H9 (cell line): ENCODE measurements around the gene CNTN3. TPM values are rescaled to one million over a fixed set of nuclear protein-coding genes. Genes with fewer than 3 reads are reported as not detected.

Experiments
- DNase-seq: peaks from one replicate; pipeline ENCODE4 v3.0.0-alpha.2; 2017
- H2AFZ ChIP-seq: one replicate; pipeline ENCODE4 v1.6.1; 2013; ENCODE audit warnings: mild to moderate bottlenecking, low read length, control low read depth, moderate library complexity
- H2AK5ac ChIP-seq: 2 replicates; pipeline ENCODE4 v1.6.1; 2013; ENCODE audit warnings: low read length, control low read depth, mixed read lengths; ENCODE audit not compliant: insufficient read length
- H2BK120ac ChIP-seq: one replicate; pipeline ENCODE4 v1.6.1; 2013; ENCODE audit warnings: low read depth, mild to moderate bottlenecking, low read length, control low read depth, inconsistent platforms; ENCODE audit not compliant: poor library complexity, severe bottlenecking
- H2BK12ac ChIP-seq: 2 replicates; pipeline ENCODE4 v1.6.1; 2013; ENCODE audit warnings: low read length, control low read depth, mixed read lengths, low read depth; ENCODE audit not compliant: insufficient read length
- H2BK15ac ChIP-seq: 2 replicates; pipeline ENCODE4 v1.6.1; 2013; ENCODE audit warnings: low read depth, low read length, control low read depth
- H2BK20ac ChIP-seq: one replicate; pipeline ENCODE4 v1.6.1; 2013; ENCODE audit warnings: low read depth, mild to moderate bottlenecking, low read length, control low read depth, inconsistent platforms; ENCODE audit not compliant: poor library complexity, severe bottlenecking
- H2BK5ac ChIP-seq: 2 replicates; pipeline ENCODE4 v1.6.1; 2013; ENCODE audit warnings: low read length, control low read depth, mixed read lengths; ENCODE audit not compliant: insufficient read length
- H3K14ac ChIP-seq: 2 replicates; pipeline ENCODE4 v1.6.1; 2013; ENCODE audit warnings: low read length, control low read depth; ENCODE audit not compliant: insufficient read depth
- H3K18ac ChIP-seq: 2 replicates; pipeline ENCODE4 v1.6.1; 2013; ENCODE audit warnings: low read depth, mild to moderate bottlenecking, mixed read lengths, low read length, control low read depth; ENCODE audit not compliant: insufficient read length
- H3K23ac ChIP-seq: 2 replicates; pipeline ENCODE4 v1.6.1; 2013; ENCODE audit warnings: low read length, control low read depth, mixed read lengths, low read depth; ENCODE audit not compliant: insufficient read length
- H3K23me2 ChIP-seq: 2 replicates; pipeline ENCODE4 v1.6.1; 2013; ENCODE audit warnings: low read depth, mild to moderate bottlenecking, mixed read lengths, low read length, control low read depth; ENCODE audit not compliant: insufficient read length, poor library complexity, severe bottlenecking
- H3K27ac ChIP-seq: 2 replicates; pipeline ENCODE4 v1.5.1; 2013; ENCODE audit warnings: low read length, control low read depth, mixed read lengths, low read depth; ENCODE audit not compliant: insufficient read length
- H3K27me3 ChIP-seq: 2 replicates; pipeline ENCODE4 v1.6.1; 2013; ENCODE audit warnings: low read length, control low read depth, inconsistent platforms; ENCODE audit not compliant: insufficient read depth
- H3K4ac ChIP-seq: 2 replicates; pipeline ENCODE4 v1.6.1; 2013; ENCODE audit warnings: low read depth, mild to moderate bottlenecking, control low read depth, inconsistent platforms, low read length, moderate library complexity
- H3K4me1 ChIP-seq: 2 replicates; pipeline ENCODE4 v1.6.1; 2013; ENCODE audit warnings: low read length, control low read depth, inconsistent platforms; ENCODE audit not compliant: insufficient read depth
- H3K4me2 ChIP-seq: 2 replicates; pipeline ENCODE4 v1.6.1; 2013; ENCODE audit warnings: low read length, control low read depth, mixed read lengths; ENCODE audit not compliant: insufficient read length, insufficient read depth
- H3K56ac ChIP-seq: 2 replicates; pipeline ENCODE4 v1.6.1; 2013; ENCODE audit warnings: low read depth, mild to moderate bottlenecking, mixed read lengths, low read length, control low read depth; ENCODE audit not compliant: insufficient read length
- H3K79me1 ChIP-seq: 2 replicates; pipeline ENCODE4 v1.6.1; 2013; ENCODE audit warnings: low read depth, mild to moderate bottlenecking, moderate library complexity, low read length, control low read depth, inconsistent platforms; ENCODE audit not compliant: insufficient read depth, poor library complexity, severe bottlenecking
- H3K79me2 ChIP-seq: 2 replicates; pipeline ENCODE4 v1.6.1; 2013; ENCODE audit warnings: low read length, control low read depth, inconsistent platforms; ENCODE audit not compliant: insufficient read depth
- H3K9ac ChIP-seq: 2 replicates; pipeline ENCODE4 v1.6.1; 2013; ENCODE audit warnings: low read length, control low read depth, mixed read lengths; ENCODE audit not compliant: insufficient read length; ENCODE audit errors: extremely low read depth
- H3K9me3 ChIP-seq: one replicate; pipeline ENCODE4 v1.6.1; 2013; ENCODE audit warnings: low read depth, low read length, inconsistent platforms; ENCODE audit not compliant: control insufficient read depth
- H3T11ph ChIP-seq: one replicate; pipeline ENCODE4 v1.6.1; 2013; ENCODE audit warnings: mild to moderate bottlenecking, low read length, control low read depth, inconsistent platforms
- H4K20me1 ChIP-seq: one replicate; pipeline ENCODE4 v1.6.1; 2013; ENCODE audit not compliant: control insufficient read depth, insufficient read length, insufficient read depth
- H4K5ac ChIP-seq: 2 replicates; pipeline ENCODE4 v1.6.1; 2013; ENCODE audit warnings: low read depth, mild to moderate bottlenecking, mixed read lengths, low read length, control low read depth; ENCODE audit not compliant: insufficient read length
- H4K8ac ChIP-seq: replicated peaks from 2 replicates; pipeline ENCODE4 v1.6.1; 2013; ENCODE audit warnings: low read length, control low read depth, mixed read lengths, low read depth; ENCODE audit not compliant: insufficient read length
- H4K91ac ChIP-seq: 2 replicates; pipeline ENCODE4 v1.6.1; 2013; ENCODE audit warnings: low read depth, mild to moderate bottlenecking, moderate library complexity, mixed read lengths, low read length, control low read depth; ENCODE audit not compliant: insufficient read length
- H3K27ac Mint-ChIP-seq, 3 experiments: 2 replicates in 2 of 3; 3 replicates in 1 of 3; pipeline ENCODE4 v1.8.0; 2020 to 2021; ENCODE audit warnings: mixed read lengths in 3 of 3, mild to moderate bottlenecking in 1 of 3, moderate library complexity in 1 of 3
- H3K27me3 Mint-ChIP-seq: 2 replicates; pipeline ENCODE4 v1.8.0; 2021; ENCODE audit warnings: low read depth, mild to moderate bottlenecking, moderate library complexity, mixed read lengths
- H3K36me3 Mint-ChIP-seq, 3 experiments: 2 replicates in 2 of 3; 3 replicates in 1 of 3; pipeline ENCODE4 v1.8.0; 2020 to 2021; ENCODE audit warnings: low read depth in 3 of 3, mixed read lengths in 3 of 3; ENCODE audit not compliant: insufficient read depth in 1 of 3
- H3K4me1 Mint-ChIP-seq, 2 experiments: 2 replicates each; pipeline ENCODE4 v1.8.0; 2020; ENCODE audit warnings: mixed read lengths in 2 of 2
- H3K4me3 Mint-ChIP-seq, 2 experiments: 2 replicates in 1 of 2; 3 replicates in 1 of 2; pipeline ENCODE4 v1.8.0; 2020 to 2021; ENCODE audit warnings: mild to moderate bottlenecking in 2 of 2, mixed read lengths in 2 of 2, moderate library complexity in 1 of 2
- H3K9me3 Mint-ChIP-seq, 2 experiments: 2 replicates in 1 of 2; 3 replicates in 1 of 2; pipeline ENCODE4 v1.8.0; 2020; ENCODE audit warnings: mild to moderate bottlenecking in 2 of 2, mixed read lengths in 2 of 2, moderate library complexity in 1 of 2
- WGBS: extraction: QIAGEN DNeasy Blood & Tissue Kit; methylation state at CpG from one replicate; pipeline ENCODE4 v1.1.7; 2013; ENCODE audit warnings: missing lambda C conversion rate, low lambda C conversion rate, mixed read lengths; ENCODE audit not compliant: insufficient read length; ENCODE audit errors: extremely low coverage; 5-methylcytosine and 5-hydroxymethylcytosine counted together
- total RNA-seq: library from RNA; stranded (reverse); gene quantifications from 2 replicates; pipeline ENCODE4 v1.2.1, GENCODE V29; 2021
- TF ChIP-seq, protein P1 (sequence below): fragments of 200-600 bp; sonication (generic); conservative IDR thresholded peaks from 3 replicates; pipeline ENCODE4 v1.8.0; 2021; ENCODE audit warnings: antibody characterized with exemption, mild to moderate bottlenecking

Gene CNTN3
- total RNA-seq, 1 experiment from 2014 or later: not detected

GRCh38 chr3:74630602-74631001 lies 16.1 kb upstream of the CNTN3 start:
- H2BK12ac ChIP-seq: no peak overlapping the region
- DNase-seq: no peak
- no peak overlapping the region for H4K8ac ChIP-seq
- no peak overlapping the region for H3K9ac ChIP-seq
- H3K9me3 Mint-ChIP-seq: no peaks in the 10 kb centered on the region
- no peaks in the 10 kb centered on the region for H4K20me1 ChIP-seq
- H2AFZ ChIP-seq: no peak overlapping the region
- no peak overlapping the region for H2BK5ac ChIP-seq
- H3T11ph ChIP-seq: no peak overlapping the region
- H3K9me3 ChIP-seq: no peaks in the 10 kb centered on the region
- no peak overlapping the region for H4K5ac ChIP-seq
- no peak overlapping the region for H3K23ac ChIP-seq
- H3K27me3 Mint-ChIP-seq: peaks cover 2% of the 10 kb centered on the region; the same call in 1 of the 2 replicates
- H3K79me1 ChIP-seq: no peaks in the 10 kb centered on the region
- H3K27me3 ChIP-seq: no peaks in the 10 kb centered on the region
- H3K4me2 ChIP-seq: no peak overlapping the region
- H2AK5ac ChIP-seq: no peak overlapping the region
- no CpG with 5 or more reads among the region's 4 CpGs for WGBS
- no peak overlapping the region for H2BK20ac ChIP-seq
- no peak overlapping the region for H3K27ac Mint-ChIP-seq
- no peaks in the 10 kb centered on the region for H3K4me1 ChIP-seq
- H3K36me3 Mint-ChIP-seq: no peaks in the 10 kb centered on the region
- H2BK120ac ChIP-seq: no peak overlapping the region
- no peak overlapping the region for H3K4ac ChIP-seq
- H3K27ac ChIP-seq: no peak overlapping the region
- no peaks in the 10 kb centered on the region for H3K23me2 ChIP-seq
- no peaks in the 10 kb centered on the region for H3K4me1 Mint-ChIP-seq
- no peaks in the 10 kb centered on the region for H3K79me2 ChIP-seq
- no peak overlapping the region for H3K18ac ChIP-seq
- H2BK15ac ChIP-seq: no peak overlapping the region
- TF ChIP-seq, protein P1, sequence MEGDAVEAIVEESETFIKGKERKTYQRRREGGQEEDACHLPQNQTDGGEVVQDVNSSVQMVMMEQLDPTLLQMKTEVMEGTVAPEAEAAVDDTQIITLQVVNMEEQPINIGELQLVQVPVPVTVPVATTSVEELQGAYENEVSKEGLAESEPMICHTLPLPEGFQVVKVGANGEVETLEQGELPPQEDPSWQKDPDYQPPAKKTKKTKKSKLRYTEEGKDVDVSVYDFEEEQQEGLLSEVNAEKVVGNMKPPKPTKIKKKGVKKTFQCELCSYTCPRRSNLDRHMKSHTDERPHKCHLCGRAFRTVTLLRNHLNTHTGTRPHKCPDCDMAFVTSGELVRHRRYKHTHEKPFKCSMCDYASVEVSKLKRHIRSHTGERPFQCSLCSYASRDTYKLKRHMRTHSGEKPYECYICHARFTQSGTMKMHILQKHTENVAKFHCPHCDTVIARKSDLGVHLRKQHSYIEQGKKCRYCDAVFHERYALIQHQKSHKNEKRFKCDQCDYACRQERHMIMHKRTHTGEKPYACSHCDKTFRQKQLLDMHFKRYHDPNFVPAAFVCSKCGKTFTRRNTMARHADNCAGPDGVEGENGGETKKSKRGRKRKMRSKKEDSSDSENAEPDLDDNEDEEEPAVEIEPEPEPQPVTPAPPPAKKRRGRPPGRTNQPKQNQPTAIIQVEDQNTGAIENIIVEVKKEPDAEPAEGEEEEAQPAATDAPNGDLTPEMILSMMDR: peak; percentile 45
- H4K91ac ChIP-seq: no peak overlapping the region
- H3K14ac ChIP-seq: no peak overlapping the region
- no peak overlapping the region for H3K56ac ChIP-seq
- H3K4me3 Mint-ChIP-seq: no peak overlapping the region
